A549 (cell line): ENCODE measurements around the gene ZNF43.

ENCODE experiments used
- EP300 ChIP-seq, 2 experiments: fragments of >200 bp; sonication (Bioruptor Twin); formaldehyde crosslinking; IDR thresholded peaks; 2 replicates in 1 of 2; 3 replicates in 1 of 2; pipeline ENCODE4 v1.6.1; 2016 to 2017
- MAX ChIP-seq: IDR thresholded peaks from 2 replicates; pipeline ENCODE4 v1.6.1; 2012
- MYC ChIP-seq: IDR thresholded peaks from 2 replicates; pipeline ENCODE4 v1.6.1; 2012; ENCODE audit warnings: mild to moderate bottlenecking, inconsistent platforms, low read length, improper control_type of control experiment, borderline replicate concordance
- POLR2A ChIP-seq: IDR thresholded peaks from 2 replicates; pipeline ENCODE4 v1.6.1; 2012; ENCODE audit warnings: mild to moderate bottlenecking, low read length
- TF ChIP-seq, protein P1 (sequence below): fragments of 200-600 bp; sonication (generic); IDR thresholded peaks from 2 replicates; pipeline ENCODE4 v1.6.1; 2016; ENCODE audit warnings: antibody characterized with exemption, mild to moderate bottlenecking, moderate library complexity
- TF ChIP-seq, protein P2 (sequence below): fragments of >200 bp; sonication (Bioruptor Twin); formaldehyde crosslinking; IDR thresholded peaks from 3 replicates; pipeline ENCODE4 v1.5.1; 2016

- TF ChIP-seq MAX (no peak), POLR2A (no peak), MYC (no peak), EP300 (IDR thresholded peaks at IDR 0.05) (no peak)
- TF ChIP-seq, protein P1, sequence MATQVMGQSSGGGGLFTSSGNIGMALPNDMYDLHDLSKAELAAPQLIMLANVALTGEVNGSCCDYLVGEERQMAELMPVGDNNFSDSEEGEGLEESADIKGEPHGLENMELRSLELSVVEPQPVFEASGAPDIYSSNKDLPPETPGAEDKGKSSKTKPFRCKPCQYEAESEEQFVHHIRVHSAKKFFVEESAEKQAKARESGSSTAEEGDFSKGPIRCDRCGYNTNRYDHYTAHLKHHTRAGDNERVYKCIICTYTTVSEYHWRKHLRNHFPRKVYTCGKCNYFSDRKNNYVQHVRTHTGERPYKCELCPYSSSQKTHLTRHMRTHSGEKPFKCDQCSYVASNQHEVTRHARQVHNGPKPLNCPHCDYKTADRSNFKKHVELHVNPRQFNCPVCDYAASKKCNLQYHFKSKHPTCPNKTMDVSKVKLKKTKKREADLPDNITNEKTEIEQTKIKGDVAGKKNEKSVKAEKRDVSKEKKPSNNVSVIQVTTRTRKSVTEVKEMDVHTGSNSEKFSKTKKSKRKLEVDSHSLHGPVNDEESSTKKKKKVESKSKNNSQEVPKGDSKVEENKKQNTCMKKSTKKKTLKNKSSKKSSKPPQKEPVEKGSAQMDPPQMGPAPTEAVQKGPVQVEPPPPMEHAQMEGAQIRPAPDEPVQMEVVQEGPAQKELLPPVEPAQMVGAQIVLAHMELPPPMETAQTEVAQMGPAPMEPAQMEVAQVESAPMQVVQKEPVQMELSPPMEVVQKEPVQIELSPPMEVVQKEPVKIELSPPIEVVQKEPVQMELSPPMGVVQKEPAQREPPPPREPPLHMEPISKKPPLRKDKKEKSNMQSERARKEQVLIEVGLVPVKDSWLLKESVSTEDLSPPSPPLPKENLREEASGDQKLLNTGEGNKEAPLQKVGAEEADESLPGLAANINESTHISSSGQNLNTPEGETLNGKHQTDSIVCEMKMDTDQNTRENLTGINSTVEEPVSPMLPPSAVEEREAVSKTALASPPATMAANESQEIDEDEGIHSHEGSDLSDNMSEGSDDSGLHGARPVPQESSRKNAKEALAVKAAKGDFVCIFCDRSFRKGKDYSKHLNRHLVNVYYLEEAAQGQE = no peak
- TF ChIP-seq, protein P2, sequence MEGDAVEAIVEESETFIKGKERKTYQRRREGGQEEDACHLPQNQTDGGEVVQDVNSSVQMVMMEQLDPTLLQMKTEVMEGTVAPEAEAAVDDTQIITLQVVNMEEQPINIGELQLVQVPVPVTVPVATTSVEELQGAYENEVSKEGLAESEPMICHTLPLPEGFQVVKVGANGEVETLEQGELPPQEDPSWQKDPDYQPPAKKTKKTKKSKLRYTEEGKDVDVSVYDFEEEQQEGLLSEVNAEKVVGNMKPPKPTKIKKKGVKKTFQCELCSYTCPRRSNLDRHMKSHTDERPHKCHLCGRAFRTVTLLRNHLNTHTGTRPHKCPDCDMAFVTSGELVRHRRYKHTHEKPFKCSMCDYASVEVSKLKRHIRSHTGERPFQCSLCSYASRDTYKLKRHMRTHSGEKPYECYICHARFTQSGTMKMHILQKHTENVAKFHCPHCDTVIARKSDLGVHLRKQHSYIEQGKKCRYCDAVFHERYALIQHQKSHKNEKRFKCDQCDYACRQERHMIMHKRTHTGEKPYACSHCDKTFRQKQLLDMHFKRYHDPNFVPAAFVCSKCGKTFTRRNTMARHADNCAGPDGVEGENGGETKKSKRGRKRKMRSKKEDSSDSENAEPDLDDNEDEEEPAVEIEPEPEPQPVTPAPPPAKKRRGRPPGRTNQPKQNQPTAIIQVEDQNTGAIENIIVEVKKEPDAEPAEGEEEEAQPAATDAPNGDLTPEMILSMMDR = no peak
Observed at GRCh38 chr19:21877976-21878375, 42.0 kb upstream of the ZNF43 start.
